Hepatocyte (in vitro differentiated cells): ENCODE measurements around the gene C9orf50.

Experiments
- CTCF ChIP-seq: fragments of 200-600 bp; sonication (generic); IDR thresholded peaks from 2 replicates; pipeline ENCODE4 v1.5.1; 2016; ENCODE audit warnings: antibody characterized with exemption, mild to moderate bottlenecking; ENCODE audit not compliant: poor library complexity
- EZH2 ChIP-seq: fragments of 200-600 bp; sonication (generic); IDR thresholded peaks from 2 replicates; pipeline ENCODE4 v1.6.1; 2016; ENCODE audit warnings: antibody characterized with exemption, mild to moderate bottlenecking, borderline replicate concordance

GRCh38 chr9:129602598-129603415, 18.1 kb downstream of the C9orf50 start:
- TF ChIP-seq CTCF (no peak), EZH2 (no peak)
